Measurements from ENCODE around the gene PRSS57. TPM values are rescaled to one million over a fixed set of nuclear protein-coding genes. Genes with fewer than 3 reads are reported as not detected.

PRSS57 gene
- total RNA-seq, 2 donors from 2014 or later, result not detected

DNA sequence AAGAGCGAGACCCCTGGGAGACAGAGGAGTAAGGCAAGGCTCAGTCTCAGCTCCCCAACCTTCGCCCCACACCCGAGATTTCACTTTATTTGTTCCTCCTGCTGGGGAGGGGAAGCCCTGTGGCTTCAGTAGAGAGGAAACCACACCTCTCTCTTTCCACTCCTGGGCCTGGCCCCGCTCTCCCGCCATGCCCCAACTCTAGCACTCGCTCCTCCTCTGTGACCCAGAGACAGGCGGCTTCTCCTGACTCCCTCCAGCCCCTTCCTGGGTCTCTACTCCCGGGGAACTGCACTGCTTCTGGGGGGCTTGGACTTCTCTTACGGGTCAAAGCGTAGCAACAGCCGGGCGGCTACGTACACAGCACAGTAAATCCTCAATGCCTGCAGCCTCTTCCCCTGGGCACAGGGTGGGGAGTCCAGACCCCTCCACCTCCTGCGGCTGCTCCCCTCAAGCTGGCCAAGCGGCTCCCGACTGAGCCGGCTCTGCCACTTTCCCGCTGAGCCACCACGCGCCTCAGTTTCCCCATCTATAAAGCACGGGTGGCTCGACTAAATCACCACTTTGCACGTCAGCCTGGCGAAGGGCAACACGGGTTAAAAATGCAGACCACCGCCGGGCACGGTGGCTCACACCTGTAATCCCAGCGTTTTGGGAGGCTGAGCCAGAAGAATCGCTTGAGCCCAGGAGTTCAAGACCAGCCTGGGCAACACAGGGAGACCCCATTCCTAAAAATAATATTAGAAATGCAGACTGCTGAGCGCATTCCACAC, 33.6 kb downstream of the PRSS57 start:
- Histone ChIP-seq H3K27ac (peak overlapping the region; percentile 89), H3K4me1 (peaks cover 34% of the 10 kb centered on the region), H3K4me3 (peak overlapping the region; percentile 100), H3K36me3 (peaks cover 6% of the 10 kb centered on the region), H3K9me3 (no peaks in the 10 kb centered on the region), H3K9ac (ENCODE audit: low read depth in 2 of 2, low read length in 2 of 2) (peak overlapping the region; percentile 89 to 97), H3K27me3 (no peaks in the 10 kb centered on the region)
- DNase-seq, result peak; percentile 72
- intact Hi-C loops (cut with DNase I), result loop anchor here (10.0 kb wide), 1 partner anchor 77 kb away; the partner anchor contains the start of gene HCN2
- TF ChIP-seq, protein P1, sequence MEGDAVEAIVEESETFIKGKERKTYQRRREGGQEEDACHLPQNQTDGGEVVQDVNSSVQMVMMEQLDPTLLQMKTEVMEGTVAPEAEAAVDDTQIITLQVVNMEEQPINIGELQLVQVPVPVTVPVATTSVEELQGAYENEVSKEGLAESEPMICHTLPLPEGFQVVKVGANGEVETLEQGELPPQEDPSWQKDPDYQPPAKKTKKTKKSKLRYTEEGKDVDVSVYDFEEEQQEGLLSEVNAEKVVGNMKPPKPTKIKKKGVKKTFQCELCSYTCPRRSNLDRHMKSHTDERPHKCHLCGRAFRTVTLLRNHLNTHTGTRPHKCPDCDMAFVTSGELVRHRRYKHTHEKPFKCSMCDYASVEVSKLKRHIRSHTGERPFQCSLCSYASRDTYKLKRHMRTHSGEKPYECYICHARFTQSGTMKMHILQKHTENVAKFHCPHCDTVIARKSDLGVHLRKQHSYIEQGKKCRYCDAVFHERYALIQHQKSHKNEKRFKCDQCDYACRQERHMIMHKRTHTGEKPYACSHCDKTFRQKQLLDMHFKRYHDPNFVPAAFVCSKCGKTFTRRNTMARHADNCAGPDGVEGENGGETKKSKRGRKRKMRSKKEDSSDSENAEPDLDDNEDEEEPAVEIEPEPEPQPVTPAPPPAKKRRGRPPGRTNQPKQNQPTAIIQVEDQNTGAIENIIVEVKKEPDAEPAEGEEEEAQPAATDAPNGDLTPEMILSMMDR (IDR thresholded peaks at IDR 0.05), result no peak

DNA sequence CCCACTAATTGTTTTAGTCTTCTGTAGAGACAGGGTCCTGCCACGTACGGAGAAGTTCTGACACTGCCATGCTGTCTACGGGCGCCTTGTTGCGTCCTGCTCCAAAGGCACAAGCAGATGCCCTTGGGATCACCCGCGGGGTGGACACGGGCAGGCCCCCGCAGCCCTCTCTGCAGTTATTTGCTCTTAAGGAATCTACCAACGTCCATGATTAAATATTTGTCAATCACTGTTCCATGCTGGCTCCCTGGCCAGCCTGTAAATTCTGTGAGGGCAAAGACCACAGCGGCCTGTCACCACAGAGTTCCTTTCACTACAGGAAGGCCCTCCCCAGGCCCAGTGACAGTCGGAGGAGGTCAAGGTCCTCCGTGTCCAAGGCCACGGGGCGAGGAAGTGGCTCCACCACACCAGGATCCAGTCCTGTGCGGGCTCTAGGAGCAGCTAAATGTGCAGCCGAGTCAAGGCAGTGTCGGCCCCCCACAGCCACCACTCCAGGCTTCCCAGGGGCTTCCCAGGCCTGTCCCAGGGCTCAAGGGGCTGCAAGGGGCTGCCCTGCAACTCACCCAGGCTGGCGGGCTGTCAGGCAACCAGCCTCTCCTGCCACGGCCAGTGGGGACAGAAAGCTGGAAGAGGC, 34.3 kb downstream of the PRSS57 start:
- H3K9me3 ChIP-seq, result no peaks in the 10 kb centered on the region
- H3K36me3 ChIP-seq, result peaks cover 6% of the 10 kb centered on the region
- peaks cover 34% of the 10 kb centered on the region for H3K4me1 ChIP-seq
- peak overlapping the region; percentile 89 for H3K27ac ChIP-seq
- H3K4me3 ChIP-seq, result peak overlapping the region; percentile 100
- intact Hi-C loops (cut with DNase I), result loop anchor here (10.0 kb wide), 1 partner anchor 76 kb away; the partner anchor contains the start of gene HCN2
- H3K27me3 ChIP-seq, result no peaks in the 10 kb centered on the region
- DNase-seq, result peak; percentile 79
- H3K9ac ChIP-seq (ENCODE audit: low read depth in 2 of 2, low read length in 2 of 2), result peak overlapping the region; percentile 89 to 97
- TF ChIP-seq, protein P1 (IDR thresholded peaks at IDR 0.05), result no peak

DNA sequence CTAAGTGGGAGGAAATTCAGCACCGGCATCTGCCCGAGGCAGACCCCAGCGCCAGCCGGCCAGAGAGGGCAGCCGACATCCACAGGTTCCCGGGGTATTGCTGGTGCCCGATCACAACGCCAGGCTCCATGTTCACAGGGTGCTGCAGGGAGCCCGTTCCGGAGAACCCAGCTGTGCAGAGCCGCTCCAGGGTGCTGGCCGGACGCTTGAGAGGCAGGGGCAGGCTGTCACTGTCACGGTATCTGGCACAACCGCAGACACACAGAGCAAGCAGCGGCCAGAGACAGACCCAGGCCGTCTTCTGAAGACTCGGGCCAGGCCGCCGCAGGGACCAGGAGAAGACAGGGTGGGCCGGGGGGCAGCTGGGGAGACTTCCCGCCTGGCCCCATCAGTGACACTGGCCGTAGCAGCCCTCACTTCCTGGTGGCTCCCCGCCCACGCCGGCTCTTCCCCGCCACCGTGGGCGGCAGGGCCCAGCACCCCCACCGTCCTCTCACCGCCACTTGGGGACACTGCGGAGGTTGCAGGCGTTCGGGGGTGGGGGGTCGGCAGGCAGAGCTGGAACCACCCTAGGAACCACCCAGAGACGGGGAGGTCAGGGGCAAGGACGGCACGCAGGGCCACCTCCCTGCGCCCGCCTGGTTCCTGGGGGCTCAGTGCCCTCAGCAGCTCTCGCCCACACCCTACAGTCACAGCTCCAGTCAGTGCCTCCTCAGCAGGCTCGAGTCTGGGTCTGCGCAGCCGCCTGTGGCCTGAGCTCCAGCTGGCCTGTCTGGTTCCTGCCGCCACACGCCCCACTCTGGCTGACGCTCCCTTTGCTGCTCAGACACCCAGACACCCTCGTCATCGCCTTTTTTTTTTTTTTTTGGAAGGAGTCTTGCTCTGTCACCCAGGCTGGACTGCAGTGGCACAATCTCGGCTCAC, 36.1 kb downstream of the PRSS57 start:
- Histone ChIP-seq H3K9ac (ENCODE audit: low read depth in 2 of 2, low read length in 2 of 2) (peak overlapping the region in 1 of 2 donors; percentile 35), H3K4me1 (peaks cover 28% of the 10 kb centered on the region), H3K27ac (no peak overlapping the region), H3K27me3 (no peaks in the 10 kb centered on the region), H3K9me3 (no peaks in the 10 kb centered on the region), H3K36me3 (peaks cover 6% of the 10 kb centered on the region), H3K4me3 (peak overlapping the region; percentile 100)
- TF ChIP-seq, protein P1 (IDR thresholded peaks at IDR 0.05), result no peak
- intact Hi-C loops (cut with DNase I), result no loop called here
- DNase-seq, result no peak

DNA sequence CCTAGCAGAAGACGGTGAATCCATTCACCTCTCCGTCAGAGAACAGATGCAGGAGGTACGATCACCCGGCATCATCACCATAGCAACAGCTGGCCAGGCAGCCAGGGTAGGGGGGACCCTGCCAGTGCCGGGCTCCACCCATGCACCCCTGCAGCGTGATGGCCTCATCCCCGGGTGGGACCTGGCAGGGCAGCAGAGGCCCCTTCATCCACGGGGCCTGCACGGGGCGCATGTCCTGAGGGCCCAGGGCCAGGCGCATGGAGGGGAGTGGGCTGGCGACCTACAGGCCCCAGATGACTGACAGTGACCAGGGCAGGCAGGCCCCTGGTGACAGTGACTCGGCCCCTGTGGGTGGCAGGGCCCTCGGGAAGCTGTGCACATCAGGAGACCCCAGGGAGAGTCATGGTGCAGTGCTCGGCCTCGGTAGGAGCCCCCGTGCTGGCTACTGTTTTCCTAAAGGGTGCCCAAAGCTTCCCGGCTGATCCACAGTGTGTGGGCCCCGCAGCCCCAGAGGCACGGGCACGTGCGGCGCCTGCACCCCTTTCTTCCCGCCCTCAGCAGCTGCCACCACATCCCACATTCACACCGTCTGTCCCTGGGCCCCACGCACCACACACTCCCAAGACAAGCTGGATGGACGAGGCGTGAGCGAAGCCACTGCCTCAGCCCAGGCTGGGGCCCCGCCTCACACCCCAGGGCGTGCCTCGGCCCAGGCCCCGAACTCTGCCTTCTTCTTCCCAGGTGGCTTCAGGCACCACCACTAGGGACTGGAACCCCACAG, 37.0 kb downstream of the PRSS57 start:
- H3K36me3 ChIP-seq, result peaks cover 9% of the 10 kb centered on the region
- no peaks in the 10 kb centered on the region for H3K9me3 ChIP-seq
- H3K4me3 ChIP-seq, result no peak overlapping the region
- peak overlapping the region in 1 of 2 donors; percentile 35 for H3K9ac ChIP-seq (ENCODE audit: low read depth in 2 of 2, low read length in 2 of 2)
- no peak overlapping the region for H3K27ac ChIP-seq
- H3K4me1 ChIP-seq, result peaks cover 28% of the 10 kb centered on the region
- intact Hi-C loops (cut with DNase I), result no loop called here
- H3K27me3 ChIP-seq, result no peaks in the 10 kb centered on the region
- no peak for DNase-seq
- TF ChIP-seq, protein P1 (IDR thresholded peaks at IDR 0.05), result no peak

All from colonic mucosa (tissue), 4 donors.